Mesodermal cell (in vitro differentiated cells): Measurements from ENCODE around the gene UGT2B7.

Experiments
- H3K27ac ChIP-seq: 2 replicates; pipeline ENCODE4 v1.7.0; 2013; ENCODE audit warnings: mild to moderate bottlenecking, low read depth, low read length, moderate library complexity; ENCODE audit not compliant: severe bottlenecking
- H3K36me3 ChIP-seq: 2 replicates; pipeline ENCODE4 v1.7.1; 2013; ENCODE audit warnings: mild to moderate bottlenecking, low read length, moderate library complexity; ENCODE audit not compliant: control insufficient read depth, insufficient read depth
- H3K4me1 ChIP-seq: one replicate; pipeline ENCODE4 v1.7.1; 2013; ENCODE audit warnings: mild to moderate bottlenecking, low read length; ENCODE audit not compliant: insufficient read depth, control insufficient read depth, poor library complexity, severe bottlenecking
- H3K4me3 ChIP-seq: 2 replicates; pipeline ENCODE4 v1.7.0; 2013; ENCODE audit warnings: low read length, control low read depth, mild to moderate bottlenecking; ENCODE audit not compliant: insufficient read depth, poor library complexity, severe bottlenecking; ENCODE audit errors: extremely low read depth
- H3K9me3 ChIP-seq: 2 replicates; pipeline ENCODE4 v1.7.1; 2013; ENCODE audit warnings: mild to moderate bottlenecking, low read length, moderate library complexity; ENCODE audit not compliant: control insufficient read depth
- WGBS, 2 experiments: methylation state at CpG; one replicate each; pipeline ENCODE4 v1.1.5; 2013; ENCODE audit warnings: missing lambda C conversion rate in 2 of 2; ENCODE audit not compliant: insufficient coverage in 2 of 2; 5-methylcytosine and 5-hydroxymethylcytosine counted together

Gene UGT2B7

GRCh38 chr4:69058410-69059059 is 37.7 kb upstream of the UGT2B7 start:
- 73 to 85% methylated on average over 5 to 6 of the region's 6 CpGs for WGBS, 2 experiments
- Histone ChIP-seq H3K27ac (peak overlapping the region; percentile 44), H3K4me3 (no peak overlapping the region), H3K36me3 (no peaks in the 10 kb centered on the region), H3K4me1 (peaks cover 12% of the 10 kb centered on the region), H3K9me3 (no peaks in the 10 kb centered on the region)

- 80 to 85% methylated on average over 5 of the region's 5 CpGs for WGBS, 2 experiments
- Histone ChIP-seq H3K27ac (no peak overlapping the region), H3K4me1 (peaks cover 5% of the 10 kb centered on the region), H3K9me3 (no peaks in the 10 kb centered on the region), H3K36me3 (no peaks in the 10 kb centered on the region), H3K4me3 (no peak overlapping the region)
Measured at GRCh38 chr4:69060651-69061308, 35.5 kb upstream of the UGT2B7 start.

- H3K36me3 ChIP-seq, result no peaks in the 10 kb centered on the region
- H3K4me3 ChIP-seq, result no peak overlapping the region
- H3K9me3 ChIP-seq, result no peaks in the 10 kb centered on the region
- peaks cover 8% of the 10 kb centered on the region for H3K4me1 ChIP-seq
- no peak overlapping the region for H3K27ac ChIP-seq
- whole genome bisulfite sequencing, 2 experiments, result 100% methylated on average over 1 to 2 of the region's 3 CpGs
Measured at GRCh38 chr4:69064391-69064790, 31.9 kb upstream of the UGT2B7 start.

- Histone ChIP-seq H3K4me1 (peaks cover 8% of the 10 kb centered on the region), H3K27ac (no peak overlapping the region), H3K36me3 (no peaks in the 10 kb centered on the region), H3K4me3 (no peak overlapping the region), H3K9me3 (no peaks in the 10 kb centered on the region)
Measured at GRCh38 chr4:69066945-69067344, 29.3 kb upstream of the UGT2B7 start.

- Histone ChIP-seq H3K9me3 (no peaks in the 10 kb centered on the region), H3K36me3 (no peaks in the 10 kb centered on the region), H3K4me1 (peaks cover 8% of the 10 kb centered on the region), H3K4me3 (no peak overlapping the region), H3K27ac (no peak overlapping the region)
- WGBS, 2 experiments, result 0 to 60% methylated on average over 1 of the region's 2 CpGs
Measured at GRCh38 chr4:69069085-69069484, 27.2 kb upstream of the UGT2B7 start.

GRCh38 chr4:69070590-69070989 is 25.7 kb upstream of the UGT2B7 start:
- Histone ChIP-seq H3K27ac (no peak overlapping the region), H3K36me3 (no peaks in the 10 kb centered on the region), H3K4me1 (peaks cover 8% of the 10 kb centered on the region), H3K4me3 (no peak overlapping the region), H3K9me3 (no peaks in the 10 kb centered on the region)
- no CpG with 5 or more reads among the region's 2 CpGs for WGBS, 2 experiments

GRCh38 chr4:69071286-69071685 is 25.0 kb upstream of the UGT2B7 start:
- H3K9me3 ChIP-seq, result no peaks in the 10 kb centered on the region
- WGBS, 2 experiments, result no CpG with 5 or more reads among the region's 1 CpG
- H3K4me3 ChIP-seq, result no peak overlapping the region
- no peak overlapping the region for H3K27ac ChIP-seq
- no peaks in the 10 kb centered on the region for H3K36me3 ChIP-seq
- H3K4me1 ChIP-seq, result peaks cover 8% of the 10 kb centered on the region

- Histone ChIP-seq H3K36me3 (no peaks in the 10 kb centered on the region), H3K4me3 (no peak overlapping the region), H3K9me3 (no peaks in the 10 kb centered on the region), H3K4me1 (no peaks in the 10 kb centered on the region), H3K27ac (no peak overlapping the region)
- no CpG with 5 or more reads among the region's 1 CpG for WGBS, 2 experiments
Measured at GRCh38 chr4:69073375-69073774, 22.9 kb upstream of the UGT2B7 start.

- Histone ChIP-seq H3K4me3 (no peak overlapping the region), H3K4me1 (no peaks in the 10 kb centered on the region), H3K27ac (no peak overlapping the region), H3K36me3 (no peaks in the 10 kb centered on the region), H3K9me3 (no peaks in the 10 kb centered on the region)
- whole genome bisulfite sequencing, 2 experiments, result 43% methylated on average over 1 of the region's 4 CpGs; no CpG with 5 or more reads in 1 of the 2 experiments
Measured at GRCh38 chr4:69075061-69075792, 21.0 kb upstream of the UGT2B7 start.

GRCh38 chr4:69078852-69079251 is 17.4 kb upstream of the UGT2B7 start:
- Histone ChIP-seq H3K4me3 (no peak overlapping the region), H3K9me3 (no peaks in the 10 kb centered on the region), H3K36me3 (no peaks in the 10 kb centered on the region), H3K4me1 (no peaks in the 10 kb centered on the region), H3K27ac (no peak overlapping the region)
- WGBS, 2 experiments, result 83 to 86% methylated on average over 1 of the region's 2 CpGs

- Histone ChIP-seq H3K27ac (no peak overlapping the region), H3K4me1 (no peaks in the 10 kb centered on the region), H3K4me3 (no peak overlapping the region), H3K36me3 (no peaks in the 10 kb centered on the region), H3K9me3 (no peaks in the 10 kb centered on the region)
- WGBS, 2 experiments, result 83 to 100% methylated on average over 1 to 2 of the region's 2 CpGs
Measured at GRCh38 chr4:69088473-69088872, 7.8 kb upstream of the UGT2B7 start.
